Iris pigment epithelial cell (primary cell): Measurements from ENCODE around the gene CCDC78.
A peak's percentile ranks its signal among the peaks of the same experiment; 100 is the strongest.

Source experiments
- DNase-seq: peaks from one replicate; pipeline ENCODE4 v3.0.0-alpha.2; 2011; ENCODE audit warnings: low read depth

The CCDC78 gene

GRCh38 chr16:736936-737481, 10.8 kb upstream of the CCDC78 start:
- no peak for DNase-seq

- DNase-seq: no peak
Measured at GRCh38 chr16:735982-736453, 9.8 kb upstream of the CCDC78 start.

GRCh38 chr16:734981-735881, 9.0 kb upstream of the CCDC78 start:
- DNase-seq: no peak

- no peak for DNase-seq
Measured at GRCh38 chr16:734208-734980, 8.2 kb upstream of the CCDC78 start.

GRCh38 chr16:733382-734207, 7.4 kb upstream of the CCDC78 start:
- DNase-seq: no peak

GRCh38 chr16:732936-733335, 6.7 kb upstream of the CCDC78 start:
- no peak for DNase-seq

- DNase-seq: no peak
Measured at GRCh38 chr16:732332-732731, 6.1 kb upstream of the CCDC78 start.

GRCh38 chr16:730666-731509, 4.6 kb upstream of the CCDC78 start:
- no peak for DNase-seq

GRCh38 chr16:729768-730665, 3.8 kb upstream of the CCDC78 start:
- DNase-seq: no peak

- DNase-seq: no peak
Measured at GRCh38 chr16:728890-729744, 2.9 kb upstream of the CCDC78 start.

GRCh38 chr16:728131-728889, 2.1 kb upstream of the CCDC78 start:
- peak; percentile 86 for DNase-seq

GRCh38 chr16:727291-727977, 1.2 kb upstream of the CCDC78 start:
- no peak for DNase-seq

GRCh38 chr16:726188-726437, 130 bp downstream of the CCDC78 start:
- no peak for DNase-seq

- DNase-seq: no peak
Measured at GRCh38 chr16:725463-726187, 618 bp downstream of the CCDC78 start.

GRCh38 chr16:725041-725376, 1.2 kb downstream of the CCDC78 start:
- DNase-seq: no peak

- DNase-seq: no peak
Measured at GRCh38 chr16:724188-725040, 1.8 kb downstream of the CCDC78 start.
